ENCODE results near the gene SERPINA4. TPM values are rescaled to one million over a fixed set of nuclear protein-coding genes. Genes with fewer than 3 reads are reported as not detected.
"Not testable (repeated sequence)": the region's sequence is repeated elsewhere in the genome, so short reads cannot be mapped to it uniquely, and the experiment has no call there.

Gene SERPINA4
- total RNA-seq, 1 donor from 2014 or later, result not detected

- no peak for DNase-seq (ENCODE audit: low spot score)
- intact Hi-C loops (cut with DNase I), result no loop called here
Measured at GRCh38 chr14:94583557-94583956, 22.3 kb downstream of the SERPINA4 start.

- DNase-seq (ENCODE audit: low spot score), result no peak
- intact Hi-C loops (cut with DNase I), result no loop called here
Measured at GRCh38 chr14:94584591-94585280, 23.5 kb downstream of the SERPINA4 start.

DNA sequence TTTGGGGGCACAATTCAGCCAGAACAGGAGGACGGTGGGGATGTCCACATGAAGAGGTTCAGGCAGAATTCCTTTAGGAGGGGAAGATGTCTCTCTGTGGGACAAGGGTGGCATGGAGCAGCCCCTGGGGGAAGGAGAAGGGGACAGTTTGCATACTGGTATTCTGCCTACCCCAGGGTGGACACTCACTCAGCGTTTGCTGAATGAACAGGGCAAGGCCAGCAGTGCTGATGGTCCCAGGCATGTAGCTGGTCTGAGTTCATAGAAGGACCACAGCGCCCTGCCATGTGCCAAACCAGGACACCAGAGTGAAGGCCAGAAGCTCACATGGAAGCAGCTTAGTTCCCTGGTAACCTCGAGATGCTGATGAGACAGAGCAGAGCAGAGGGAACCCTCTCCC is 25.4 kb downstream of the SERPINA4 start:
- intact Hi-C loops (cut with DNase I), result no loop called here

DNA sequence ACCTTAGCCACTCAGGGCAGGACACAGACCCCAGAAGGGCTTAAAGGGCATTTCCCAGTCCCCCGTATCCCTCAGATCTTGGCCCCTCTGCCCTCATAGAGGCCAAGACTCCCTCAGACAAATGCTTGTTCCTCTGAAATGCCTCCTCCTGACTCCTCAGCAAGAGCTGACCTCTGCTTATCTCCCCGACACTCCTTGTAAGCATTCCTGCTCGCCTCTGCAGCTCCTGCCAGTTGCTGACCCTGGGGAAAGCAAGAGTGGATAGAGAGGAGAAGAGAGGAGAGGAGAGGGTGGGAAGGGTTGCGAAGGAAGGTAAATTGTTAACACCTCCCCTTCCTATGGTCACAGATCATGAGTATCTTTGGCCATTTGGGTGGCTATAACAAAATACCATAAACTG is 27.1 kb downstream of the SERPINA4 start:
- DNase-seq (ENCODE audit: low spot score), result no peak
- intact Hi-C loops (cut with DNase I), result no loop called here

More for the DNA sequence above, 25.4 kb downstream of the SERPINA4 start:
- DNase-seq (ENCODE audit: low spot score), result no peak

DNA sequence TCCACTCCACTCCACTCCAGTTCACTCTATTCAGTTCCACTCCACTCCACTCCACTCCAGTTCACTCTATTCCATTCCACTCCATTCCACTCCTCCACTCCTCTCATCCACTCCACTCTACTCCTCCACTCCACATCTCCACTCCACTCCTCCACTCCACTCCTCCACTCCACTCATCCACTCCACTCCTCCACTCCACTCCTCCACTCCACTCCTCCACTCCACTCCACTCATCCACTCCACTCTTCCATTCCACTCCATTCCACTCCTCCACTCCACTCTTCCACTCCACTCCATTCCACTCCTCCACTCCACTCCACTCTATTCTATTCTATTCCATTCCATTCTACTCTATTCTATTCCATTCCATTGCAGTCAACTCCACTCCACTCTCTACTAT is 29.8 kb downstream of the SERPINA4 start:
- intact Hi-C loops (cut with DNase I), result no loop called here
- no peak for DNase-seq (ENCODE audit: low spot score)

GRCh38 chr14:94591871-94592270 is 30.6 kb downstream of the SERPINA4 start:
- intact Hi-C loops (cut with DNase I), result no loop called here

DNA sequence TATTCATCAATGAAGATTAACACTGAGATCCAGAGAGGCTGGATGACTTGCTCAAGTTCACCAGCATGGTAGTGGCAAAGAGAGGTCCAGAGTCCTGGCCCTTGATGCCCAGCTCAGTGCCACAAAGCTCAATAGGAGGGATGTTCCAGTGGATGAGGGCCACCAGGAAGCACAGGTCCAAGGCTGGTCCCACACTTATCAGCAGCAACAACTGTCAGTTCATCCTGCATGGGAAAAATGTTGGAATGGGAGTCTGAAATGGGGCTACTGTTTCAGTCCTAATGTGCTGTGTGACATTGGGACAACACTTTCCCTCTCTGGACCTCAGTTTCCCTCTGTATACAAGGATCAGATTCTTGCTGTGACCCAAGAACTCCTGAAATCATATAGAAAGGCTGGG is 31.2 kb downstream of the SERPINA4 start:
- DNase-seq (ENCODE audit: low spot score), result no peak
- intact Hi-C loops (cut with DNase I), result no loop called here

More at GRCh38 chr14:94591871-94592270, 30.6 kb downstream of the SERPINA4 start:
- DNase-seq (ENCODE audit: low spot score), result no peak

DNA sequence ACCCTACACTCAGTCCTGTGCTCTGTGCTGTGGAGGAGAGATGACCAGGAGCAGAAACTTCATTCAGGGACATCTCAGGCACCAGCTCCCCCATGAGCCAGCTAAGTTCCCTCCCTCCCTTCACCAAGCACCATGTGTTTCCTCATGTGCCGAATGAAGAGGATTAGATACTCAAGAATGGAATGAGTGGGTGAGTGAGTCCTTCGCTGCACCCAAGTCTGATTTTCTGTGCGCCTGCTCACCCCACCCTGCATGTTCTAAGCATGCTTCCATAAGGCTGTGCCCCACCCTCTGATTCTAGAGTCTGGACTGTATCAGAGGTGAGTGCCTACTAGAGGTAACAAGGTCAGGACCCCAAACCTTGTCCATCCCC is 32.1 kb downstream of the SERPINA4 start:
- no peak for DNase-seq (ENCODE audit: low spot score)
- intact Hi-C loops (cut with DNase I), result no loop called here

- no peak for DNase-seq (ENCODE audit: low spot score)
- intact Hi-C loops (cut with DNase I), result no loop called here
Measured at GRCh38 chr14:94593749-94594431, 32.6 kb downstream of the SERPINA4 start.

DNA sequence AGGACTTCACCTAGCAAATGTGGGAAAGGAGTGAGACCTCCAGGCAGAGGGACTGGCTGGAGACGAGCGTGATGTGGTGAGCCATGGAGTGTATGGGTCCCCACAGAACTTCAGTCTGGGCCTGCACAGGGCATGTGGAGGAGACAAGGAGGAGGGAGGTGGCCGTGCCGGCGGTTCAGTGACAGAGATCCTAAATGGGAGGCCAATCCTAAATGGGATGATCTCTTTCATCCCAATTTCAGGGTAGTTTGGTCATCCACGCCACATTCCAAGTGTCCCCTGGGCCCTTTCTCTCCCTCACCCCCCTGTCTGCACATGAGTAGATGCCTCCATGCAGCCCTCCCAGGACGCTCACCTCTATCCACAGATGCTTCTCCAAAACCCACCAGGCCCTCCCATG is 33.2 kb downstream of the SERPINA4 start:
- DNase-seq (ENCODE audit: low spot score), result no peak
- intact Hi-C loops (cut with DNase I), result no loop called here

DNA sequence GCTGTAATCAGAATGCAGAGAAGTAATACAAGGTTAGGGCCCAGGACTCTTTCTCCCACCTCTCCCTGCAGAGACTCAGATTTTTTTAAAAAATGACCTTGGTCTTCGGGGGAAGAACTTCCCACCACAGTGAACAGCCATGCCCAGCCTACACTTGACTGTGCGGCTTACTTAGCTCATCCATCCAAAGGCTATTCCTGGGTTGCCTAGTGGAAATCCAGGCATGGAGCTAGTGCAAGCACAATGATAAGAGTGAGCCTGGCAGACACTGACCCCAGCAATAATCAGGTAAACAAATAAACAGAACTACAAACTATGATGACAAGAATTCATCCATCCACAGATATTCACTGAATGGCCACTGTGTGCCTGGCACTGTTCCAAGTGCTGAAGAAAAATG is 34.7 kb downstream of the SERPINA4 start:
- intact Hi-C loops (cut with DNase I), result no loop called here
- DNase-seq (ENCODE audit: low spot score), result no peak

- no peak for DNase-seq (ENCODE audit: low spot score)
- intact Hi-C loops (cut with DNase I), result no loop called here
Measured at GRCh38 chr14:94596361-94596760, 35.1 kb downstream of the SERPINA4 start.

DNA sequence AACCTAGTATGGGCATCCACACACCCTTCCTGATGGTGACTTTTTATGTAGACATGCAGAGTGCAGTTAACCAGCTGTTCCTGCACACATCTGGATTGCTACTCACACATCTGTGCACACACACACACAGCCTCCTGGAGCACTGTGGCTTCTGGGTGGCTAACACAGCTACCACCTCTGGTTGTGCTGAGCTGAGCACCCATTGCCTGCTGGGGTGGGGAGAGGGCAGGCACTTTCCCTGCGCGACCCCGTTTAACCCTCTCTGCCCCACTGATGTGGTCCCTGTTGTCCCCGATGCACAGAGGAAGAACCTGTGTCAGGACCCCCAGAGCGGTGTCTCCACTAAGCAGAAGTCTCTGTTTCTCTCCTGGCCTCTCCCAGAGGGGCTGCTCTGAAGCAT is 36.5 kb downstream of the SERPINA4 start:
- intact Hi-C loops (cut with DNase I), result no loop called here
- DNase-seq (ENCODE audit: low spot score), result no peak

DNA sequence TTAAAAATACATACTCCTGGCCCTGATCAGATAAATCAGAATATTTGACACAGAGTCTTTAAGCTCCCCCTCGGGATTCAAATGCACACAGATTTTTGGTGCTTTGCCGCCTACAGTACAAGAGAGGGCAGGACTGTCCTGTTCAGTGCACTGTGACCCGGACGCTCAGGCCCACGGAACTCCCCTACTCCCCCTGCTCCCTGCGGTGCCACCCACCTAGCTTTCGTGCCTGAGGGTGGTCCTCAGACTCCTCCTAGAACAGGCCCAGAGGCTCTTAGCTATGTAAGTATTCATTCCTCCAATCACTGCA is 37.2 kb downstream of the SERPINA4 start:
- no peak for DNase-seq (ENCODE audit: low spot score)
- intact Hi-C loops (cut with DNase I), result no loop called here

- intact Hi-C loops (cut with DNase I), result no loop called here
- DNase-seq (ENCODE audit: low spot score), result no peak
Measured at GRCh38 chr14:94598816-94599655, 37.8 kb downstream of the SERPINA4 start.

- intact Hi-C loops (cut with DNase I), result no loop called here
- no peak for DNase-seq (ENCODE audit: low spot score)
Measured at GRCh38 chr14:94599656-94600004, 38.4 kb downstream of the SERPINA4 start.

DNA sequence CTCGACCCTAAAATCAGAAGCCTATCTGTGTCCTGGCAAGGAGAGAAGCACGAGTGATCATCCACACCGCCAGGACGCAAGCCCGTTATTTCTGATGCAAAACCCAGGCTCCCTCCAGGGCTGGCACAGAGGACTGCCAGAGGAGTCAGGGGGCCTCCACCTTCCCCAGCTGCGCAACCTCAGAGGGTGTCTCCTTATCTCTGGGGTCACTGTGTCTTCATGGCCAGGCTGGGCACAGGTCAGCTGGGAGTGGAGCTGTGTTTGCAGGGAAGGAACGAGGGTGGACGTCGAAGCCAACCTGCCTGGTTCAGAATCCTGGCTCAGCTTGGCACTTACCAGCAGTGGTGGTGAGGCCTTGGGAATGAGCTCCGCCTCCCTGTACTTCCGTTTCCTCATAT is 38.9 kb downstream of the SERPINA4 start:
- intact Hi-C loops (cut with DNase I), result no loop called here
- DNase-seq (ENCODE audit: low spot score), result no peak

DNA sequence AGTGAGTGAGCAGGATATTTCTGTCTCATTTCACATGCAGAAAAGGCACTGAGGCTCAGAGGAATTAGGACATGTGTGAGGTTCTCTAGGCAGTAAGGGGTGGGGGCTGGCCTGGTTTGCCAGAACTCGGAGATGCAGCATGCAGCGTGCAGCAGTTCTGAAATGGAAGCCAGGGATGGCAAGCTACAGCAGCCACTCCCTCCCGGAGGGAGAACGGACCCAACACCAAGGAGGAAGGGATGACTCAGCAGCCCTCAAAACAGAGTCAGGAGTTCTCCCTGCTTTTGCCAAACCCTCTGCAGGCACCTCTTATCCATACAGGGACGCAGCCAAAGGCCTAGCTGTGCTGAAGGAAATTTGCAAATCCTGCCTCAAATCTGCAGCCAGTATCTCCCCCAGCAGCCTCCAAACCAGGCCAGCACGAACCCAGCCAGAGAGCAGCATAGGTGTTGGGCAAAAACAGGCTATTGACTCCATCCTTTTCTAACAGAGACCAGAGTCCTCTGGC is 40.7 kb downstream of the SERPINA4 start:
- intact Hi-C loops (cut with DNase I), result no loop called here
- DNase-seq (ENCODE audit: low spot score), result peak; percentile 82

DNA sequence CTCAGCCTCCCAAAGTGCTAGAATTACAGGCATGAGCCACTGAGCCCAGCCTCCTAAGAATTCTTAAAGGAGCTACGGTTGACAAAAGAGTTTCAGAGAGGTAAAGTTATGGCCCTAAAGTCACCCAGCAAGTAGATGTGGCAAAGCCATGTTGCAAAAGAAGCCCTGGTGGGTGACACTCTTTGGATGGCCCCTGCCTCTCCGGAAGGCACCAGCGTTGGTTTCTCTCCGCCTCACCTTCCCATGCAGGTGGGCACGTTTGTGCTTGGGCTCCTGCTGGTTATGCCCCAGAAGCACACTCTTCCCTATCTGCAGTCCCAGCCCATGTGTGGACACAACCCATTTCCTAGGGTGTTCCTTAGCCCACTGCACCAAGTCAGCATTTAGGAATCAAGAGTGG is 41.5 kb downstream of the SERPINA4 start:
- no peak for DNase-seq (ENCODE audit: low spot score)
- intact Hi-C loops (cut with DNase I), result no loop called here

DNA sequence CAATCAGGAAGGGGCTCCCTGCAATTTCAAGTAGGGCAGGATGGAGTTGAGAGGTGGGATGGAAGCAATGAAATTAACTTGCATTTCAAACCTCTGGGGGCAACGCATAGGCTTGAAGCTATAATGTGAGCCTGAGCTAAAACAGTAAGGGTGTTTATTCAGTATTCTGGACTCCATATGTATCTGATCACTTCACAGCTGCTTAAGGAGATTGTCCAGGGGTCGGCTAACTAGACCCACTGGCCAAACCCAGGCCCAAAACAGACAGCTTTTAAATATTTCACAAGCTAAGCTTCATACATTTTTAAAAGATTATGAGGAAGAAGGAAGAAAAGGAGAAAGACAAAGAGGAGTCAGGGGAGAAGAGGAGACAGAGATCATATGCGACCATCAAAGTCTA is 44.1 kb downstream of the SERPINA4 start:
- intact Hi-C loops (cut with DNase I), result no loop called here
- no peak for DNase-seq (ENCODE audit: low spot score)

DNA sequence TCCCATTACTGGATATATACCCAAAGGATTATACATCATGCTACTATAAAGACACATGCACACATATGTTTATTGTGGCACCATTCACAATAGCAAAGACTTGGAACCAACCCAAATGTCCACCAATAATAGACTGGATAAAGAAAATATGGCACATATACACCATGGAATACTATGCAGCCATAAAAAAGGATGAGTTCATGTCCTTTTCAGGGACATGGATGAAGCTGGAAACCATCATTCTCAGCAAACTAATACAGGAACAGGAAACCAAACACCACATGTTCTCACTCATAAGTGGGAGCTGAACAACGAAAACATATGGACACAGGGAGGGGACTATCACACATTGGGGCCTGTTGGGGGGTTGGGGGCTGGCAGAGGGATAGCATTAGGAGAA is 47.7 kb downstream of the SERPINA4 start:
- DNase-seq (ENCODE audit: low spot score); intact Hi-C loops (cut with DNase I): not testable (repeated sequence)
